Measurements from ENCODE around the gene ACP6. TPM values are rescaled to one million over a fixed set of nuclear protein-coding genes. Genes with fewer than 3 reads are reported as not detected.

ACP6 gene
- total RNA-seq, 2 donors from 2014 or later, result 11.8 to 12.9 TPM

GRCh38 chr1:147664206-147664605 lies 6.1 kb downstream of the ACP6 start:
- DNase-seq, result no peak
- intact Hi-C loops (cut with DNase I), result no loop called here
- no peak for ATAC-seq

- intact Hi-C loops (cut with DNase I), result no loop called here
- ATAC-seq, result no peak
Measured at GRCh38 chr1:147654511-147654910, 15.8 kb downstream of the ACP6 start.

GRCh38 chr1:147652306-147652705 lies 18.0 kb downstream of the ACP6 start:
- intact Hi-C loops (cut with DNase I), result no loop called here
- DNase-seq, result no peak
- ATAC-seq, result no peak

More at GRCh38 chr1:147654511-147654910, 15.8 kb downstream of the ACP6 start:
- DNase-seq, result no peak

GRCh38 chr1:147651466-147651865 lies 18.9 kb downstream of the ACP6 start:
- intact Hi-C loops (cut with DNase I), result no loop called here
- no peak for ATAC-seq
- no peak for DNase-seq

- intact Hi-C loops (cut with DNase I), result loop anchor here in 1 of 2 donors (10.0 kb wide), 1 partner anchor 246 kb away; no protein-coding TSS in a partner anchor
- ATAC-seq, result no peak
- DNase-seq, result no peak
Measured at GRCh38 chr1:147648933-147649332, 21.4 kb downstream of the ACP6 start.

- intact Hi-C loops (cut with DNase I), result loop anchor here in 1 of 2 donors (10.0 kb wide), 1 partner anchor 247 kb away; no protein-coding TSS in a partner anchor
- ATAC-seq (no peak), DNase-seq (no peak)
Measured at GRCh38 chr1:147647796-147648633, 22.3 kb downstream of the ACP6 start.

GRCh38 chr1:147643974-147644373 lies 26.4 kb downstream of the ACP6 start:
- intact Hi-C loops (cut with DNase I), result loop anchor here (1.0 to 10.0 kb wide), 4 partner anchors 53 to 251 kb away; no protein-coding TSS in a partner anchor
- no peak for DNase-seq
- no peak for ATAC-seq

- intact Hi-C loops (cut with DNase I), result loop anchor here (1.0 to 10.0 kb wide), 4 partner anchors 55 to 253 kb away; no protein-coding TSS in a partner anchor
- no peak for DNase-seq
- ATAC-seq, result peak; percentile 43 to 62
Measured at GRCh38 chr1:147641695-147642592, 28.4 kb downstream of the ACP6 start.

- intact Hi-C loops (cut with DNase I), result loop anchor here (1.0 to 10.0 kb wide), 4 partner anchors 56 to 254 kb away; no protein-coding TSS in a partner anchor
- DNase-seq, result no peak
- ATAC-seq, result peak; percentile 21 to 58
Measured at GRCh38 chr1:147641291-147641690, 29.0 kb downstream of the ACP6 start.

GRCh38 chr1:147640553-147641165 lies 29.7 kb downstream of the ACP6 start:
- peak; percentile 92 to 96 for ATAC-seq
- DNase-seq, result peak; percentile 75

GRCh38 chr1:147636314-147636713 lies 34.0 kb downstream of the ACP6 start:
- DNase-seq, result no peak
- no peak for ATAC-seq
- intact Hi-C loops (cut with DNase I), result no loop called here

More at GRCh38 chr1:147640553-147641165, 29.7 kb downstream of the ACP6 start:
- intact Hi-C loops (cut with DNase I), result loop anchor here (1.0 to 10.0 kb wide), 4 partner anchors 57 to 254 kb away; no protein-coding TSS in a partner anchor

- DNase-seq (no peak), ATAC-seq (peak; percentile 41 to 51)
- intact Hi-C loops (cut with DNase I), result no loop called here
Measured at GRCh38 chr1:147635342-147635741, 35.0 kb downstream of the ACP6 start.

- ATAC-seq, result no peak
- intact Hi-C loops (cut with DNase I), result no loop called here
- no peak for DNase-seq
Measured at GRCh38 chr1:147634645-147635044, 35.7 kb downstream of the ACP6 start.

- ATAC-seq (no peak), DNase-seq (no peak)
- intact Hi-C loops (cut with DNase I), result no loop called here
Measured at GRCh38 chr1:147633759-147634158, 36.6 kb downstream of the ACP6 start.

GRCh38 chr1:147631839-147632238 lies 38.5 kb downstream of the ACP6 start:
- intact Hi-C loops (cut with DNase I), result no loop called here

GRCh38 chr1:147630447-147630846 lies 39.9 kb downstream of the ACP6 start:
- DNase-seq (no peak), ATAC-seq (no peak)
- intact Hi-C loops (cut with DNase I), result no loop called here

More at GRCh38 chr1:147631839-147632238, 38.5 kb downstream of the ACP6 start:
- ATAC-seq, result no peak
- no peak for DNase-seq

GRCh38 chr1:147630022-147630421 lies 40.3 kb downstream of the ACP6 start:
- intact Hi-C loops (cut with DNase I), result no loop called here
- ATAC-seq (no peak), DNase-seq (no peak)

- no peak for DNase-seq
- intact Hi-C loops (cut with DNase I), result loop anchor here (5.0 kb wide), 1 partner anchor 136 kb away; no protein-coding TSS in a partner anchor
- ATAC-seq, result no peak
Measured at GRCh38 chr1:147628441-147628840, 41.9 kb downstream of the ACP6 start.

Measured in left cardiac atrium (tissue), 4 donors.